Mesenchymal stem cell (in vitro differentiated cells and primary cell): Measurements from ENCODE around the gene PLCXD3.

ENCODE experiments used
- DNase-seq: peaks from one replicate; pipeline ENCODE4 v3.0.0-alpha.2; 2013
- H2AFZ ChIP-seq: one replicate; pipeline ENCODE4 v1.6.1; 2013; ENCODE audit warnings: low read depth, mild to moderate bottlenecking, control low read depth, inconsistent platforms, low read length, moderate library complexity
- H2AK5ac ChIP-seq: 2 replicates; pipeline ENCODE4 v1.6.1; 2013; ENCODE audit warnings: low read length, moderate library complexity, mild to moderate bottlenecking, inconsistent platforms; ENCODE audit not compliant: severe bottlenecking
- H2BK120ac ChIP-seq: one replicate; pipeline ENCODE4 v1.6.1; 2013; ENCODE audit warnings: low read depth, mild to moderate bottlenecking, inconsistent platforms, low read length, moderate library complexity
- H2BK12ac ChIP-seq, 2 experiments: one replicate each; pipeline ENCODE4 v1.6.1; 2013; ENCODE audit warnings: inconsistent platforms in 2 of 2, low read length in 2 of 2, mild to moderate bottlenecking in 2 of 2, moderate library complexity in 2 of 2, control low read depth in 1 of 2
- H2BK15ac ChIP-seq: one replicate; pipeline ENCODE4 v1.6.1; 2013; ENCODE audit warnings: mild to moderate bottlenecking, low read depth, inconsistent platforms; ENCODE audit not compliant: poor library complexity, severe bottlenecking
- H2BK5ac ChIP-seq: 2 replicates; pipeline ENCODE4 v1.6.1; 2013; ENCODE audit warnings: low read depth, mild to moderate bottlenecking, low read length, control low read depth, inconsistent platforms; ENCODE audit not compliant: poor library complexity, severe bottlenecking
- H3K14ac ChIP-seq, 2 experiments: one replicate each; pipeline ENCODE4 v1.6.1; 2013; ENCODE audit warnings: inconsistent platforms in 2 of 2, low read length in 2 of 2, control low read depth in 1 of 2, mild to moderate bottlenecking in 1 of 2, moderate library complexity in 1 of 2
- H3K18ac ChIP-seq, 2 experiments: one replicate each; pipeline ENCODE4 v1.6.1; 2013; ENCODE audit warnings: inconsistent platforms in 2 of 2, low read length in 2 of 2, control low read depth in 1 of 2, low read depth in 1 of 2, mild to moderate bottlenecking in 1 of 2
- H3K23ac ChIP-seq, 2 experiments: one replicate each; pipeline ENCODE4 v1.6.1; 2013; ENCODE audit warnings: inconsistent platforms in 2 of 2, low read length in 2 of 2, mild to moderate bottlenecking in 2 of 2, moderate library complexity in 2 of 2, control low read depth in 1 of 2
- H3K27ac ChIP-seq: 2 replicates; pipeline ENCODE4 v1.5.1; 2013; ENCODE audit warnings: mild to moderate bottlenecking, moderate library complexity, low read length, control low read depth, inconsistent platforms; ENCODE audit not compliant: poor library complexity, severe bottlenecking
- H3K27me3 ChIP-seq, 2 experiments: 2 replicates each; pipeline versions ENCODE4 v1.6.1 to v1.7.0; 2013; ENCODE audit warnings: low read length in 2 of 2, mild to moderate bottlenecking in 2 of 2, moderate library complexity in 2 of 2, control low read depth in 1 of 2, inconsistent platforms in 1 of 2; ENCODE audit not compliant: control insufficient read depth in 1 of 2, insufficient read depth in 1 of 2
- H3K36me3 ChIP-seq, 2 experiments: 2 replicates each; pipeline versions ENCODE4 v1.6.1 to v1.7.0; 2013; ENCODE audit warnings: low read length in 2 of 2, control low read depth in 1 of 2, inconsistent platforms in 1 of 2, low read depth in 1 of 2, mild to moderate bottlenecking in 1 of 2; ENCODE audit not compliant: insufficient read depth in 2 of 2, control insufficient read depth in 1 of 2
- H3K4ac ChIP-seq, 2 experiments: one replicate each; pipeline ENCODE4 v1.6.1; 2013; ENCODE audit warnings: inconsistent platforms in 2 of 2, low read length in 2 of 2, mild to moderate bottlenecking in 2 of 2, moderate library complexity in 2 of 2, control low read depth in 1 of 2, low read depth in 1 of 2
- H3K4me1 ChIP-seq: 2 replicates; pipeline ENCODE4 v1.6.1; 2013; ENCODE audit warnings: low read depth, low read length, control low read depth; ENCODE audit not compliant: control insufficient read depth, insufficient read depth
- H3K4me2 ChIP-seq: 2 replicates; pipeline ENCODE4 v1.6.1; 2013; ENCODE audit warnings: low read length, mild to moderate bottlenecking, inconsistent platforms; ENCODE audit not compliant: poor library complexity, severe bottlenecking
- H3K4me3 ChIP-seq, 2 experiments: 2 replicates each; pipeline versions ENCODE4 v1.5.1 to v1.7.0; 2013; ENCODE audit warnings: low read length in 2 of 2, mild to moderate bottlenecking in 2 of 2, control low read depth in 1 of 2, low read depth in 1 of 2; ENCODE audit not compliant: insufficient read depth in 1 of 2
- H3K79me1 ChIP-seq: replicated peaks from 2 replicates; pipeline ENCODE4 v1.6.1; 2013; ENCODE audit warnings: mild to moderate bottlenecking, control low read depth, low read length, inconsistent platforms; ENCODE audit not compliant: poor library complexity, severe bottlenecking
- H3K9ac ChIP-seq: 2 replicates; pipeline ENCODE4 v1.7.0; 2013; ENCODE audit warnings: mild to moderate bottlenecking, low read length, moderate library complexity
- H3K9me3 ChIP-seq: 2 replicates; pipeline ENCODE4 v1.7.0; 2013; ENCODE audit warnings: mild to moderate bottlenecking, low read length; ENCODE audit not compliant: control insufficient read depth
- H4K8ac ChIP-seq: one replicate; pipeline ENCODE4 v1.6.1; 2013; ENCODE audit warnings: inconsistent platforms, mild to moderate bottlenecking, low read length, moderate library complexity
- H4K91ac ChIP-seq: one replicate; pipeline ENCODE4 v1.6.1; 2013; ENCODE audit warnings: mild to moderate bottlenecking, low read length, inconsistent platforms
- WGBS: methylation state at CpG from one replicate; pipeline ENCODE4 v1.1.7; 2013; ENCODE audit warnings: mixed read lengths; 5-methylcytosine and 5-hydroxymethylcytosine counted together

Gene PLCXD3

GRCh38 chr5:41399839-41400238 is 110.6 kb downstream of the PLCXD3 start:
- no peak overlapping the region for H2AFZ ChIP-seq
- no peak overlapping the region for H2BK5ac ChIP-seq
- H3K4me3 ChIP-seq: no peak overlapping the region
- no peak overlapping the region for H4K91ac ChIP-seq
- no peaks in the 10 kb centered on the region for H3K4me1 ChIP-seq
- no peak for DNase-seq
- WGBS: 83% methylated on average over 1 of the region's 2 CpGs
- no peak overlapping the region for H2BK120ac ChIP-seq
- peaks cover 16% of the 10 kb centered on the region for H3K9me3 ChIP-seq
- no peak overlapping the region for H3K4ac ChIP-seq
- H3K36me3 ChIP-seq: no peaks in the 10 kb centered on the region
- no peak overlapping the region for H3K27ac ChIP-seq
- H3K23ac ChIP-seq: no peak overlapping the region
- no peak overlapping the region for H2BK12ac ChIP-seq
- no peak overlapping the region for H3K14ac ChIP-seq
- no peak overlapping the region for H3K18ac ChIP-seq
- H2AK5ac ChIP-seq: no peak overlapping the region
- H3K27me3 ChIP-seq: no peaks in the 10 kb centered on the region
- no peak overlapping the region for H4K8ac ChIP-seq
- no peaks in the 10 kb centered on the region for H3K79me1 ChIP-seq
- H2BK15ac ChIP-seq: no peak overlapping the region
- no peak overlapping the region for H3K4me2 ChIP-seq
- no peak overlapping the region for H3K9ac ChIP-seq

GRCh38 chr5:41392016-41392415 is 118.4 kb downstream of the PLCXD3 start:
- Histone ChIP-seq H3K9ac (no peak overlapping the region), H2AK5ac (no peak overlapping the region)

GRCh38 chr5:41374631-41375030 is 135.8 kb downstream of the PLCXD3 start:
- Histone ChIP-seq H3K27me3 (no peaks in the 10 kb centered on the region), H3K23ac (no peak overlapping the region), H4K8ac (no peak overlapping the region), H2AFZ (no peak overlapping the region), H3K36me3 (no peaks in the 10 kb centered on the region), H4K91ac (no peak overlapping the region), H3K4me1 (no peaks in the 10 kb centered on the region), H2AK5ac (no peak overlapping the region), H2BK12ac (no peak overlapping the region), H3K27ac (no peak overlapping the region), H2BK5ac (no peak overlapping the region), H3K18ac (no peak overlapping the region), H3K79me1 (no peaks in the 10 kb centered on the region), H3K4me3 (no peak overlapping the region), H3K4ac (no peak overlapping the region), H2BK120ac (no peak overlapping the region), H3K4me2 (no peak overlapping the region), H3K14ac (no peak overlapping the region), H3K9me3 (no peaks in the 10 kb centered on the region), H3K9ac (no peak overlapping the region), H2BK15ac (no peak overlapping the region)
- 60% methylated on average over 1 of the region's 2 CpGs for WGBS
- DNase-seq: no peak

More at GRCh38 chr5:41392016-41392415, 118.4 kb downstream of the PLCXD3 start:
- H3K27me3 ChIP-seq: no peaks in the 10 kb centered on the region
- no peaks in the 10 kb centered on the region for H3K79me1 ChIP-seq
- H2BK15ac ChIP-seq: no peak overlapping the region
- H3K9me3 ChIP-seq: peaks cover 11% of the 10 kb centered on the region
- no peaks in the 10 kb centered on the region for H3K4me1 ChIP-seq
- no peak overlapping the region for H3K18ac ChIP-seq
- H3K36me3 ChIP-seq: no peaks in the 10 kb centered on the region
- no peak overlapping the region for H3K27ac ChIP-seq
- H2BK12ac ChIP-seq: no peak overlapping the region
- H4K91ac ChIP-seq: no peak overlapping the region
- no peak overlapping the region for H4K8ac ChIP-seq
- H2BK5ac ChIP-seq: no peak overlapping the region
- no peak overlapping the region for H3K4me2 ChIP-seq
- H2BK120ac ChIP-seq: no peak overlapping the region
- 78% methylated on average over 1 of the region's 1 CpG for WGBS
- no peak overlapping the region for H3K14ac ChIP-seq
- no peak overlapping the region for H3K4ac ChIP-seq
- H2AFZ ChIP-seq: no peak overlapping the region
- DNase-seq: no peak
- no peak overlapping the region for H3K4me3 ChIP-seq
- no peak overlapping the region for H3K23ac ChIP-seq

- H3K4me3 ChIP-seq: no peak overlapping the region
- H3K79me1 ChIP-seq: no peaks in the 10 kb centered on the region
- H3K14ac ChIP-seq: no peak overlapping the region
- no peak for DNase-seq
- no peak overlapping the region for H2BK5ac ChIP-seq
- no peak overlapping the region for H3K18ac ChIP-seq
- no peak overlapping the region for H3K27ac ChIP-seq
- H4K91ac ChIP-seq: no peak overlapping the region
- no peak overlapping the region for H3K4ac ChIP-seq
- no peaks in the 10 kb centered on the region for H3K9me3 ChIP-seq
- H3K4me1 ChIP-seq: no peaks in the 10 kb centered on the region
- no peak overlapping the region for H2BK15ac ChIP-seq
- no peak overlapping the region for H2BK12ac ChIP-seq
- H3K9ac ChIP-seq: no peak overlapping the region
- H2BK120ac ChIP-seq: no peak overlapping the region
- no peak overlapping the region for H3K4me2 ChIP-seq
- WGBS: 97% methylated on average over 4 of the region's 5 CpGs
- H3K27me3 ChIP-seq: no peaks in the 10 kb centered on the region
- no peak overlapping the region for H2AFZ ChIP-seq
- no peak overlapping the region for H4K8ac ChIP-seq
- no peak overlapping the region for H3K23ac ChIP-seq
- no peak overlapping the region for H2AK5ac ChIP-seq
- no peaks in the 10 kb centered on the region for H3K36me3 ChIP-seq
Observed at GRCh38 chr5:41373230-41373629, 137.2 kb downstream of the PLCXD3 start.
